Hepatocyte (in vitro differentiated cells): ENCODE measurements around the gene KRTAP19-6.

Source experiments
- CTCF ChIP-seq: fragments of 200-600 bp; sonication (generic); IDR thresholded peaks from 2 replicates; pipeline ENCODE4 v1.5.1; 2016; ENCODE audit warnings: antibody characterized with exemption, mild to moderate bottlenecking; ENCODE audit not compliant: poor library complexity
- EZH2 ChIP-seq: fragments of 200-600 bp; sonication (generic); IDR thresholded peaks from 2 replicates; pipeline ENCODE4 v1.6.1; 2016; ENCODE audit warnings: antibody characterized with exemption, mild to moderate bottlenecking, borderline replicate concordance

GRCh38 chr21:30515681-30516080, 26.0 kb downstream of the KRTAP19-6 start:
- TF ChIP-seq CTCF (no peak), EZH2 (no peak)
